ENCODE data around the gene TBC1D5.

The TBC1D5 gene

DNA sequence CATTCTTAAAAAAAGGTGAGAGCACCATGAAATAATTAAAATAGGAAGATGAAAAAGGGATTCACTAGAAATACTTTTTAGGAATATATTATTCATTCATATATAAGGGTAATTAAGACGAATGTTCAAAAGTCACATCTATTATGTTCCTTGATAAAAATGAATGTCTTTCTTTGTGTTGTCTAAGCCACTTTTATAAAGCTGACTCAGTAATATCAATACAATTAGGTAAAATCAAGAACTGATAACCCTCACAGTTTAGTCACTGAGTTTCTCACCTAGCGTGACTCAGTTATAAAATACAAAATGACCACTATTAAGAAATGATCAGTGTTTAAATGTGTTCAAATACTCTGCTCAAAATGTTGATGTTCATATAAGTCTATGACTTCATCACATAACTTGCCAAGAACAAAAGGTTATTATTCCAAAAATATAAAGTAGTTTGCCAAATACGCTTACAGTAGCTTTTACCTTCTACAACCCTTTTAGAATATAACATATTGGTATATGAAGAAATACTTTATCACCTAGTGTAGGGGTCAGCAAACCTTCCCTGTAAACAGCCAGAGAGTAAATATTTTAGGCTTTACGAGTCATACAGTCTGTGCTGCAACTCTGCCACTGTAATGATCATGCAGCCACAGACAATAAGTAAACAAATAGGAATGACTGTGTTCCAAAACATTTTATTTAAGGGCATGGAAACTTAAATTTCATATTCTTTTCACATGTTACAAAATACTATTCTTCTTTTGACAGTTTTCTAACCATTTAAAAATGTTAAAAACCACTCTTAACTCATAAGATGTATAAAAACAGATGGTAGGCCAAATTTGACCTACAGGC is 369.8 kb downstream of the TBC1D5 start:
- TF ChIP-seq, protein P1, sequence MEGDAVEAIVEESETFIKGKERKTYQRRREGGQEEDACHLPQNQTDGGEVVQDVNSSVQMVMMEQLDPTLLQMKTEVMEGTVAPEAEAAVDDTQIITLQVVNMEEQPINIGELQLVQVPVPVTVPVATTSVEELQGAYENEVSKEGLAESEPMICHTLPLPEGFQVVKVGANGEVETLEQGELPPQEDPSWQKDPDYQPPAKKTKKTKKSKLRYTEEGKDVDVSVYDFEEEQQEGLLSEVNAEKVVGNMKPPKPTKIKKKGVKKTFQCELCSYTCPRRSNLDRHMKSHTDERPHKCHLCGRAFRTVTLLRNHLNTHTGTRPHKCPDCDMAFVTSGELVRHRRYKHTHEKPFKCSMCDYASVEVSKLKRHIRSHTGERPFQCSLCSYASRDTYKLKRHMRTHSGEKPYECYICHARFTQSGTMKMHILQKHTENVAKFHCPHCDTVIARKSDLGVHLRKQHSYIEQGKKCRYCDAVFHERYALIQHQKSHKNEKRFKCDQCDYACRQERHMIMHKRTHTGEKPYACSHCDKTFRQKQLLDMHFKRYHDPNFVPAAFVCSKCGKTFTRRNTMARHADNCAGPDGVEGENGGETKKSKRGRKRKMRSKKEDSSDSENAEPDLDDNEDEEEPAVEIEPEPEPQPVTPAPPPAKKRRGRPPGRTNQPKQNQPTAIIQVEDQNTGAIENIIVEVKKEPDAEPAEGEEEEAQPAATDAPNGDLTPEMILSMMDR (IDR thresholded peaks at IDR 0.05), result no peak

DNA sequence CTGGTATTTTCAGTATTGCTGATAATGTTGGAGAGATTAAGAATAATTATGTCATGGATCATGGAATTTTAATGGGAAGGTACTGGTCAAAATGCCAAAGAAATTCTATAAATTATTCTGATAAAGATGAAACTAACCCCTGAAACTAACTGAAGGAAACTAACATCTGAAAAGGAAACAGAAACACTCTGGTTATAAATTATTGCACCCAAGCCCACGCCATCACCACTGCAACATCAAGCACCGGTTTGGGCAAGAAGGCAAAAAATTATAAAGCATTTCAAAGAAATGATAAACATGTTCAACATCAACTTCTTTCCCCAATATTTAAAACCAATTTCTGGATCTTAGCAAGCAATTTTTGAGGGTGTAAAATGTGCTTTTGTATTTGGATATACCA is 372.5 kb downstream of the TBC1D5 start:
- TF ChIP-seq, protein P1 (IDR thresholded peaks at IDR 0.05), result no peak

- TF ChIP-seq, protein P1 (IDR thresholded peaks at IDR 0.05), result no peak
These were observed 375.3 kb downstream of the TBC1D5 start for GRCh38 chr3:17367171-17367570.

DNA sequence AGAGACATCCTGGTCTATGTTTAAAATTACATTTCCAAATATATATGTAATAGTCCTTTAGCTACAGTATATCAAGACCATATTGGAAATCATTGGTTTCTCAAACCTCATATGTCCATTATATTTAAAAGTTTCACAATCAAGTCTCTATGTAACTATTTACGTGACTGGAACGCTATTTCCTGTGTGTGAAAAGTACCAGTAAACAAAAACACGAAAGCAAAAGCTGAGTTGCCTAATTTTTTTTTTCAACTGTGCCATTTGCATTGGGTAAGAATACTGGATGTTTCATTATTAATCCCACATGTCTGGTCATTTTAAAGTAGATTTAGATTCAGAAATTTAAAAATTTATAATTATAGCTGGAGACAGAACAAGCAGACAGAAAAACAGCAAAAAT is 381.4 kb downstream of the TBC1D5 start:
- TF ChIP-seq, protein P1 (IDR thresholded peaks at IDR 0.05), result no peak

DNA sequence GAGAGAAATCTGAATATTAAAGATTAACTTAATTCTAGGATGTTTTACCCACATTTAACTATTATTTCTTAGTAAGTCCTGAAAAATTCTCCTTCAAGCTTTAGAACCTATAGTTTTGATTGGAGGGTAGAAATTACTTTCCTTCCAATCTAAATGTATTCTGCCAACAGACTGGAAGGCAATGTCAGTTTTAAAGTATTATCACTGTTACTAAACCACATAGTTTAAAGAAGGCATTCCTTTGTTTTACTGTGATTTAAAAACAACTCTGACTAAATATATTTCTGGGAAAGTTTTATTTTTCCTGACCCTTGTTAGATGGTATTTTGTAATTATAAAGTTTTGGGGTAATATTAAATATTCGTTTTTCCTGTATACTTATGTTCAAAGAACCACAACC is 382.5 kb downstream of the TBC1D5 start:
- TF ChIP-seq, protein P1 (IDR thresholded peaks at IDR 0.05), result no peak

GRCh38 chr3:17357035-17357710 is 385.3 kb downstream of the TBC1D5 start:
- TF ChIP-seq, protein P1 (IDR thresholded peaks at IDR 0.05), result no peak

DNA sequence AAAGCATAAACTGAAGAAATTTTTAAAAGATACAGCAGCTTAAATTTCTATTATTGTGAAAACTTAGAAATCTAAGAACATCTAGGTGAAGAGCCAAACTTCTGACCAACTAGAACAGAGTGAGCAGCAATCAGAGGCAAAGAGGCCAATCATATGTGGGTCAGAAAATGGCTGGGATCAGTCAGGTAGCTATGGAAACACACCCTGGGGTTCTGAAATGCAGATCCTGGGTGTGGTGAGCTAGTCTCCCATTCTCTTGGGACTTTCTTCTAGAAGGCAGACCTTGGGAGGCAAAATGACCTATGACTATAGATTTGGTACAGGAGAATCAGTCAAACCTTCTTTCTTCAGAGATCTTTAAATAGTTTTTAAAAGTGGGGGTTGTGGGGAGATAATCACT is 385.8 kb downstream of the TBC1D5 start:
- TF ChIP-seq, protein P1 (IDR thresholded peaks at IDR 0.05), result no peak

All from LNCAP (cell line).